HG02981 (cell line): ENCODE results near the gene LRP4.

Source experiments
- ATAC-seq: cut with Tn5 transposase; IDR thresholded peaks from one replicate; pipeline ENCODE4 v1.9.1; 2021; ENCODE audit warnings: mild to moderate bottlenecking, moderate library complexity; ENCODE audit not compliant: unreplicated experiment

LRP4 gene

DNA sequence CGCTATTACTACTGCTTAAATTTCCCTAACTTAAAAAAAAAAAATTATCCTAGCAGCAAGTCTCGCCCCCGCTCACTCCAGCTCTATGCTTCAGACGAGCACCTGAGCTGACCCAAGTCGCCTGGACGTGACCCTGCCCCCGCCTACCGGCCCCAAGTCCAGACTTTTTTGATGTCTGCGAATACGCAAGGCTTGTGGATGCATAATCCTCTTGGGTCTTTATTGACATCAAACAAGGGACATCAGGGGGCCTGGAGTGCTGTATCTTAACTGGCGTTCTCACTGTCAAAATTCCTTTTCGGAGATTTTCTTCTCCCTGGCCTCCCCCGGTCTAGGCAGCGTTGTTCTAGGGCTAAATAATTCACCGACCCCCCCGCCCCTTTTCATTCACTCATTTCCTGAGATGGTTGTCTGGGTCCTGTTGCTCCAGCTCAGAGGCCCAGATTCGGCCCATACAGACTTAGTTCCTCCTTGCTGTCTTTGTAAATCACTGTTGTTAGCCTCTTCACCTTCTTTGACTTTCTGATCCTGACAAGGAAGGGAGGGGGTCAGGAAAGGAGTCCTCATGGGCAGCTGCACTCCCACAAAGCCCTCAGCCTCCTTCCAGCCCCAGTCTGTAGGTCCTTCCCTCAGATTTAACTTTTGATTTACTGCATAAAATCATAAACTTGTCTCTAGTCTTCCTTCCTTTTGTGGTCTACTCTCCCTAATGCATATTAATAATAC lies 601 bp upstream of the LRP4 start:
- no peak for ATAC-seq

DNA sequence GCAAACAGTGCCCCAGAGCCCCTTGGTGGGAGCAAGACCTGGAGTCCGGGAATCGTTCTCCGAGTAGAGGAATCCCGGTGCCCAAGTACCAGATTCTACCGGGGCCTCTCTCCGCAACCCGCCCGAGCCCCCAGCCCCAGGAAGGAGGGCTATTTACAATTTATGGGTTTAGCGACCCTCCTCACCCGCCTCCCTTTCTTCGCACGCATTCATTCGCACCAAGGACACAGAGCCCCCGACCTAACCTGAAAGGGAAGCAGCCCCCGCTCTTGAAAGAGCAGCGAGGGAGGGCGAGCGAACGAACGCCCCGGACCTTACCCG lies 628 bp downstream of the LRP4 start:
- ATAC-seq = no peak

DNA sequence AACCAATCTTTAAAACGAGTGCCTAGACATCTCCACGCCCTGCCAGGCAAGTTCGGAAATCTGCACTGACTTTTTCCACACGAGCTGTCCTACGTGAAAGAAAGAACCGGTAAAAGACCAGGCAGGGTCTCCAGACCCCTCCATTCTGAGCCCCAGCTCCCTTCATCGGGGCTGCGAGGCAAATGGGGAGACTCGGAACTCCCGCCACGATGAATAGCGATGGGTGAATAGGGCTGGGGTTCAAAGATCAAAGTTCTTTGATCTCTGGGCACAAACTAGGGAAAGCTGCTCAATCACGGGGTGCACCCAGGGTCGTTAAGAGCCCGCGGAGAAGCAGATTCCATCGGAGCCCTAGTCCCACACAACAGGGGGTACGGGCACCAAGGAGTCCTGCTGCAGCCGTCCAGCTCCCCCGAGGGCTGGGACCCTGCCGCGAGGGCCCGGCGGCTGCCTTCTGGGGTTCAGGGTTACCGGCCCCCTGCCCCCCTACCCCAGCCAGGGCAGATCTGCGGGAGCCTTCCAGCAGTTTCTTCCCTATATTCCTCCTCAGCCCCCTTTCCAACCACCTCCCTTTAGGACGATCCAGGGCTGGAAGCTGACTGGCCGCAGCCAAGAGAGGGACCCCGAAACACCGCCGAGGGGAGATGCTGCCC lies 1.1 kb downstream of the LRP4 start:
- ATAC-seq = no peak

DNA sequence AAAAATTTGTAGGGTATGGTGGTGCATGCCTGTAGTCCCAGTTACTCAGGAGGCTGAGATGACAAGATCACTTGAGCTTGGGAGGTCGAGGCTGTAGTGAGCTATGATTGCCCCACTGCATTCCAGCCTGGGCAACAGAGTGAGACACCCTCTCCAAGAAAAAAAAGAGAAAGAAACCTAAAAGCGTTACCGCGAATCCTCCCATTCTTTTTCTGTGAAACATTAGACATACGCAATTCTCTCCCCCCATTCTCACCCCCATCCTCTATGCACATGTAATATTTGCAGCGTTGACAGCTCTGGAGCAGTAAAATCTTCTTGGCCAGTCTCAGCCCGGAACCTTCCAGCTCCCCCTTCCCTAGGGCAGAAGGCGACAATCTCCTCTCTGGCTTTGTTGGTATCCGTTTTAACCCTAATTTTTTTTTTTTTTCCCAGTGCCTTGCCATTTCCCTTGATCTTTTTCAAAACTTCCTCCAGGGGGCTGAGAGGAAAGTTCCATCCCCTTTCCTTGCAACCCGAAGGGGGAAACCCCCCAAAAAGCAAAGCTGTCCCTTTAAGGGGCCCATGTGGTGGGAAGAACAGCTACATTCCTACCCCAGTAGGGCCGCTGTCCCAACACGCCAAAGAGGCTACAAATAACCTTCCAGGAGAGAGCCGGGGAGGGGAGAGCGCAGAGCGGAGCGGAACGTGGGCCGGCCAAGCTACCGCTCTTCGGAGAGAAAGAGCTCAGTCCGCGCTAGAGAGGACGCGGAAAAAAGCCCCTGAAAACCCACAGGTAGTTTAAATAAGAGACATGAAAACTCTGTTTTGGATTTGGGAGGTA lies 1.9 kb downstream of the LRP4 start:
- no peak for ATAC-seq

DNA sequence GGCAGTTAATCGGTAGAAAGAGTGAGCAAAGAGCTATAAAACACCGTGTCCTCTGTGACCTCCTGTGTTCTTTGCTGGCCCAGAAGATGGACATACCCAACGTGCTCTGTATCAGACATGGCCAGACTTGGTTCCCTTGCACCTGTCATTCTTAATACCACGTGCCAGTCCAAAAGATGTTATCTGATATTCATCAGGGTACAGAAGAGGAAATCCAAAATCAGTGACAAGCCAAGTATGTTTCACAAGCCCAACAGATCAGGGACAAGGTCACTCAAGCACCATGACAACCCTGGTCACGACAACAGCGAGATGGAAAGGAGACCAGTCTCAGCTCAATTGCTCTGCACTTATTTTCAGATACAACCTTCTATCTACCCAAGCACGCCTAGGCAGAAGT lies 3.4 kb downstream of the LRP4 start:
- no peak for ATAC-seq

DNA sequence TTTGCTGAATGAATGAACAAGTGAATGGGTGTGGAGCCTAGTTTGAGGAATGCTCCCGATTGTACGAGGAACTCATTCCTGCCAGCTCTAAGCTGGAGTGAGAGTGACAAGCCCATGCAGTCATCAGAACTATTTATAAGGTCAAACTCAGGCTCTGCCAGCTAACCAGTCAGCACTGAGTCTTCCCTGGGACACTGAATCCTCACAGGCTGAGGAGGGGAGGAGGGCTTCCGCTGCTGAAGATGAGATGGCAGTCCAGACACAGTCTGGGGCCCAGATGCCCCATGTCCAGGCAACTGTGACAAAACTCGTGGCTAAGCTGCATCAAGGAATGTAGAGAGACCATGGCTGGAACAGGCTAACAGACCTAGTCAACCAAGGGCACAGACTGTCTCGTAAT lies 4.0 kb downstream of the LRP4 start:
- ATAC-seq = no peak

DNA sequence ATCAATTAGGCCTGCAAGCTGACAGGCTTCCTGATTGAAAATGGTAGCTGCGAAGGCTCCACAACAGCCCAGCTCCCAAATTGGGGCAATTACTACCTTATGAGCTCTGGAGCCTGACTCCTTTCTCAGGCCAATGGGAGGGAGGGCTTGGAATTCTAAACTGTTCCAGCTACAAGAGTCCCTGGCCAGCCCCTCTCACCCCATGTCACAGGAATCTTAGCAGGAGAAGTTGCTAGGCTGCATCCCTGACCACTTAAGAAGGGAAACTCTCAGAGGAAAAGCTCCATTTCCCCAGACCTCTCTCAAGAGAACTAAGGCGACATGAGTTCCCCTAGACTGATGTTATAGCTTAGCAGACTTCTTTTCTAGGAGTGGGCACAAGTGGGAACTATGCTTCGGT lies 4.9 kb downstream of the LRP4 start:
- no peak for ATAC-seq

DNA sequence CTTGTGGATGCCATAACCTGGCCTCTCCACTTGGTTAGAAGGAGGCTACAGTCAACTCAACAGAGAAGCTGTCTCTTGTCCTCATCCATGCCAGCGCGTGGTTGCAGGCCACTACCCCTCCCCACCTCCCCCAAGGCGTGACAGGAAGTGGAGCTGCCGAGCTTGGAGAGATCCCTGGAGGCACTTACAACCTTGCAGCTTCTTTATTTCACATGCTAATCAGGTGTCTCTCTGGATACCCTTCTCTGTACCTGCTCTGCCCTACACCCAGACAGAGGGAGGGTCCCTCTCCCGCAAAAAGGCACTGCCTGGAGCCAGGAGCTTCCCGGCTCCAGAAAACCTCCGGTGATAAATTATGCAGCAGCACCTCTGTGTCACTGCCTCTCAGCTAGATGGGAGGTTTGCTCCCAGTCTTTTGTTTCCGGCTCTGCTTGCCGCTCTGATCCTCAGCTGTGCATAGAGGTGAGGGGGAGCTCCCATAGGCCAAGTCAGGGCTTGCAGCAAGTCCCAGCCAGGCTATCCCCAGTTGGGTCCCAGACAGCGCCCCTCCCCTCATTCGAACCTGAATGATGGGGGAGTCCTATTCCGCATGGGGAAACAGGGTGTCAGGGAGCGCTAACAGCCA lies 5.7 kb downstream of the LRP4 start:
- no peak for ATAC-seq

DNA sequence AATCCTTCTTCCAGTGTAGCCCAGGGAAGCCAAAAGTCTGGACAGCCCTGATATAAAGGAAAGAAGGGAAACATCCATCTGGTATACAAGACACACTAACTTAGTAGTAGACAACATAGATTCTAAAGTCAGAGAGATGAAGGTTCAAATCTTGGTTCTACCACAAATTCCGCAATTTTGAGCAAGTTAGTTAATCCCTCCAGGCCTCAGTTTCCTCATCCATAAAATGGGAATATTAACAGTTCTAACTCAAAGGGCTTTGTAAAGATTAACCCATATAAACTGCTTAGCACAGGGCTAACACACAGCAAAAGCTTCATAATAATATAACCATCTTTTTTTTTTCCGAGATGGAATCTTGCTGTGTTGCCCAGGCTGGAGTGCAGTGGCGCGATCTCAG lies 10.7 kb downstream of the LRP4 start:
- ATAC-seq = no peak

DNA sequence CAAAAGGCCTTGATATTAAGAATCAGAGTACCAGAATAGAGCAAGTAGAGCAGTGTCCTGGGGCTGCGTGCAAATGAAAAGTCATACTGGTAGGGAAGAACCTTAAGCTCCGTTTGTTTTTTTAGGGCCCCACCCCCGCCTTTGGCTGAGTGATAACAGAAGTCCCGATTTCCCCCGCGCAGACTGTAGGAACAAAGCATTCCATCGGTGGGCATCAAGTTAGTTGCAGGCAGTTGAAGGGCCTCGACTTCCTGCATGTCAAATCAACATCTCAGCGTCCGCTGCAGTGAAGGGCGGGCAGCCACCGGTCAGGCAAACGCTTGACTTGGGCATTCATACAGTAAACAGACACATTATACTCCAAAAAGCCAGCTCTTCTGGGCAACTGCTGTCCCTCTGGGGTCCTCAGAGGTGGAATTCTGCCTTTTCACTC lies 11.7 kb downstream of the LRP4 start:
- ATAC-seq = no peak

DNA sequence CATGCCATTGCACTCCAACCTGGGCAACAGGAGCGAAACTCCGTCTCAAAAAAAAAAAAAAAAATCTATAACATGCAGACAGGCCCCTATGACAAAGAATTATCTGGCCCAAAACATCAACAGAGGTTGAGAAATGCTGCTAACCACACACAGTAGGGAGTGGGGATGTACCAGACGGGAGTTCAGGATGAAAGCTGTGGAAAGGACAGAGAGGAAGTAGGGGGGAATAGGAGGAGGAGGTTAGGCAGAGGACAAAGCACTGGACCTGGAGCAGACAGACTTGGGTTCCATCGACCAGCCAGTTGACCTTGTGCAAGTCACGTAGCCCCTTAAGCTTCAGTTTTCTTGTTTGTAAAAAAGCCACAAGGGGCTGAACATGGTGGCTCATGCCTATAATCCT lies 12.5 kb downstream of the LRP4 start:
- no peak for ATAC-seq

DNA sequence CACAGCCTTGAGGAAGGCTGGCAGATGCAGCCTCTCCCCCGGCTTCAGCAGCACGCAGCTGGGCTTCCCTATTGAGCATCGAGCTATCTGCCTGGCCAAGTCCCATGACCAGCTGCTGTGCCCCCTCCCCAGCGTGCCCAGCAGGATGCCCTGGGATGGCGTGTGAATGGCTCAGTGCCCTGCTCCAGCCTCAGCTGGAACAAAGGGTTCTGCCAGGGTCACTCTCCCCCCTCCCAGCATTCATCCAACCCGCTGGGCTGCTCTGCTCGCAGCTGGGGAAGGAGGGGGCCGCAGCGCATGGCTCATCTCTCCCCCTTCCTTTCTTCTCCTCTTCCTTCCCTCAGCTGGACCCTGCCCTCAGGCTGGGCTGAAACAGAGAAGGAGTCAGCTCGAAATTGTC lies 14.5 kb downstream of the LRP4 start:
- no peak for ATAC-seq

DNA sequence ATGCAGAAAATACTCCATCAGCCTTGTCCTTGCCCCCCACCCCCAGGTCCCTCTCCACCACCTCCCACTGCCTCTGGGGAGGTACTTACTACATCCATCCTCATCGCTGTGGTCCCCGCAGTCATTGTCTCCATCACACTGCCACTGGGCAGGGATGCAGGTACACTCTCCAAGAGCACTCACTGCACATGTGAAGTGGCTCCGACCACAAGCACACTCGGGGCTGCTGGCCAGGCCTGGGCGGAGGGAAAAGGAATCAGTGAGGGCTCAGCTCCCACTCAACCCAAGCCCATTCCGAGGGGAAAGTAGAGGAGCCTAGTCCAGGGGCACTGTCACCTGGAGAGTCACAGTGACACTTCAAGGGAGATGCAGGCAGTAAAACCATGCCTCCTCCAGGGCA lies 15.7 kb downstream of the LRP4 start:
- no peak for ATAC-seq

DNA sequence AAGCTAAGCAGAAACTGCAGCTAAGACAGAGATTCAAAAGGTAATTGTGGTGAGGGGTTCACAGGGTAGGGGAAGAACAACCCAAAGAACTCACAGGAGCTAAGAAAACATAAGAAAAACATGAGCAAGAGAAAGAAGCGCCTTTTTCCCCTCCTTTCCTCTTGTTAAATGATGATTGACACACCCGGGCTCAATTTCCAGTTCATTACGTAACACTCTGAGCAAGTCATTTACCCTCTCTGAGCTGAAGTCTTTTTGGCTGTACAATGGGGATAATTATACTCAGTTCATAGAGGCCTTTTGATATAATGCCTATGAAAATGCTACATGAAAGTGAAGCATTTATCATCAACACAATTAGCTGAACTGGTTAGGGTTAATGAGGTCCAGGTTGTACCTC lies 17.2 kb downstream of the LRP4 start:
- no peak for ATAC-seq

DNA sequence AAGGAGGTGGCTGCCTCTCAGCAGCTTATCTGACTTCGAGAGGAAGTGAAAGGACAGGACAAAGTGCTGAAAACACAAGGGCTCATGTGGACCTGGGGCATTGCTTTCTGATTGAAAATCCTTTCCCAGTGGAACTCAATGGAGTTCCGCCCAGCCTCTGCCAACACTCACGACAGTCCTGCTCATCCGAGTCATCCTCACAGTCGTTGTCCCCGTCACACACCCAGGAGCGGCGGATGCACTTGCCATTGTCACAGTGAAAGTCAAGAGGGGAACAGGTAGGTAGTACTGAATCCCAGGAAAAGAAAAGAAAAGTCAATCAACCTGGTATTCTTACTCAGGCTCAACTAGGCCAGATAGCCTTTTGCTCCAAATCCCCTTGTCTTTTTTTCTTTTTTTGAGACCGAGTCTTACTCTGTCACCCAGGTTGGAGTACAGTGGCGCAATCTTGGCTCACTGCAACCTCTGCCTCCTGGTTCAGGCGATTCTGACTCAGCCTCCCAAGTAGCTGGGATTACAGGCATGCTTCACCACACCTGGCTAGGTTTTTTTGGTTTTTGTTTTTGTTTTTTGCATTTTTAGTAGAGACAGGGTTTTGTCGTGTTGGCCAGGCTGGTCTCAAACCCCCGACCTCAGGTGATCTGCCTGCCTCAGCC lies 18.1 kb downstream of the LRP4 start:
- no peak for ATAC-seq

DNA sequence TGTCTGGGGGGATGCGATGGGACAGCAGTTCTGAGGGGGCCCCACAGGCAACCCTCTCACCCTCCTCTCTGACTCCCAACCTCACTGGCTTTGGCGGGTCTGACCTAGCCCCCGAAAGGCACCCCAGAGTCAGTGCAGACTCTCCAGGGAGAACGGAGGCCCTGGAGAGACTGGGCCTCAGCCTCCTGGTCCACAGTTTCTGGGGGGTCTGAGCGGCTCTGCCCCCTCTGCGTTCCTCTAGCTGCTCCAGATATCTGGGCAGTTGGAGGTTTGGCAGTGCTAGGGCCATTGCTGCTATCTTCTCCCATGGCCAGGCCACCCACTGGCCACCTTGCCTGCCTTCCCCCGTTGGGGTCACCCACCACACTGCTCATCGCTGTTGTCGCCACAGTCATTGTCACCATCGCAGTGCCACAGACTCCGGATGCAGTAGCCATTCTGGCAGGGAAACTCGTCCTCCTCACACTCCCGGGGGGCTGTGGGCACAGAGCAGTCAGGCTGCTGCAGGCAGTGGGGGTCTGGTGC lies 18.8 kb downstream of the LRP4 start:
- no peak for ATAC-seq

DNA sequence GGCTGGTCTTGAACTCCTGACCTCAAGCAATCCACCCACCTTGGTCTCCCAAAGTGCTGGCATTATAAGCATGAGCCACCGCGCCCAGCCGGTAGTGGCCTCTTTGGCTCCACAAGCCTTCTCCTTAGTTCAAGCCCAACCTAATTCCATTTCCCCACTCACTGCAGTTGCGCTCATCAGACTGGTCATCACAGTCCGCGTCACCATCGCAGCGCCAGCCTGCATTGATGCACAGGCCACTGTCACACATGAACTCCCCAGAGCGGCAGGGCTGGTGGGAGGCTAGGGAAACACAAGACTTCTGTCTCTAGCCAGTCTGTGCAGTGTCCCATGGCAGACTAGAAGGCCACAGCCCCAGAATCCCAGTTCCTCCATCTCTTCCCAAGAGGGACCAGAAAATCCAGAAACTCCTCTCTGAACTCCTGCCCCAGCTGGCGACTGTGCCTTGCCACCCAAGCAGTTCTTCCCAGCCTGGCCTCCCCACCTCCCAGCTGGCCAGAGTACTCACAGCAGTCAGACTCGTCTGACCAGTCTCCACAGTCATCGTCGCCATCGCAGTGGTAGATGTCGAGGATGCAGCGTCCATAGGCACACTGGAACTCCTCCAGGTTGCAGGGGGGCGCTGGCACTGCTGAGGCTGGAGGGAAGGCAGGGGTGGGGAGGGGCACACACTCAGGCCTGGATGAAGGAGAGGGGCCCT lies 19.8 kb downstream of the LRP4 start:
- no peak for ATAC-seq

DNA sequence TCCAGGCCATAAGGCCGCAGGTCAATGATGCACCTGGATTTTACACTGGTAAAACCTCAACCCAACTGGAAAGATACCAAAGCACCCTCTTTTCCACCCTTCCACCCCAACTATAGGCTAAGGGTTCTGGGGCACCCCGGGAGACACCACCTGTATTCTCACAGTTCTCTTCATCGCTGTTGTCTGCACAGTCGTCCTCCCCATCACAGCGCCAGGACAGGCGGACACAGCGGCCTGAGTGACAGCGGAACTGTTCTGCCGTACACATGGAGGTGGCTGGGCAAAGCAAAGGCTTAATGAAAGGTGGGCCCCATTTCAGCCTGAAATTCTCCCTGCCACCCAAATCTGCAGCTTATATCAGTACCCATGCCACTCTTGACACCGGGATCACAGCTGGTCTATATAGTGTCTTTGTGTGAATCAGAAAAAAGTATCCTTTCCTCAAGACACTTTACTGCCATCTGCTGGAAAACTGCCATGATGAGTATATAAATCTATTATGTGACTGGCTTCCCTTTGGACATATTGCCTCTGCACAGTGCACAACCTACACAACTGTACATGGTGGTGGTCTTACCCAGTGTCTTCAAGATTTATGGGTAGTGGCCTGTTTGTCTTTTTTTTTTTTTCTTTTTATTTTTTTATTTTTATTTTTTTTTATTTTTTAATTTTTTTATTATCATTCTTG lies 21.5 kb downstream of the LRP4 start:
- ATAC-seq = no peak

DNA sequence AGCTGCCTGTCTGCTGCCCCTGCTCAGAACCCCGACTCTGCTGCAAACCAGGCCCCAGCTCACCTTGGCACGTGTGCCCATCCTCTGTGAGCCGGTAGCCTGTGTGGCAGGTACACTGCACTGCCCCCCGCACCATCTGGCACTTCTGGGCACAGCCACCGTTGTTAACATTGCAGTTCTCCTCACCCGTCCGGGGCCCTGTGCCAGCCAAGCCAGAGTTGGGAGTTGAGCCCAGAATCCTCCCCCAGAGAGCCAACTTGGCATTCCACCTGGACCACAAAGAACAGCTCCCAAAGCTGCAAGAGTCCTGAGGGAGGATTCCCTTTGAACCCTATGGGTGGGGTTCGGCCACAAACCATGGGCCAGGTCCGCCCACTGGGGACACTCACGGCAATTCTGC lies 22.5 kb downstream of the LRP4 start:
- no peak for ATAC-seq

DNA sequence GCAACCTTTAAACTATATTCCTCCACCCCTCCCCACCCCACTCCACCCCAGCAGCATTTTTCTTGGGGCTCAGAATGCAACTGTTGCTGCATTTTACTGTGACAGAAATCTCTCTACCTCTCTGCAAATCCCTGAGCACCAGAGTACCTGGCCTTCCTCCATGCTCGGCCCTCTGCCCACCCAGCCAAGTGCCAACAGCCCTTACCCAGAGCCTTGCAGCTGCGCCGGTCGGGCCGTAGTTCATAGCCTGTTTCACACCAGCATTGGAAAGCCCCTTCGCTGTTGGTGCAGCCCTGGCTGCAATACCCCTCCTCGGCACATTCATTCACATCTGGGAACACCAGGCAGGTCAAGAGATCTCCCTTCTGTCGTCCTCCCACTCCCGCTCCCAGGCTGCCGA lies 23.4 kb downstream of the LRP4 start:
- no peak for ATAC-seq
